ENCODE data around the gene DLG2.

Gene DLG2

DNA sequence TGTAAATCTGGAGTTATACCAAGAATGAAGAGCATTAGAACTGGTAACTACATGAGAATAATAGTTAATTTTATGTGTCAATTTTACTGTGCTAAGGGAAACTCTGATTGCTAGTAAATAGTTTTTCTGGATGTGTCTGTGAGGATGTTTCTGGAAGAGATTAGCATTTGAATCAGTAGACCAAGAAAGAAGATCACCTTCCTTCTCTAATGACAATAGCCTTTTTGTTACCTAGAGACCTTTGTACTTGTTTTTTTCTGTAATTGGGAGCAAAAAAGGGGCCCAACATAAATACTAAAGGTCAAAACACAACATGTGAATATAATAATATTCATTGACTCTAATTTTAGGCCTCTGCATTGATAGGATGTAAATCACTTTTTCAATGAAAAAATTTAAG, 100.6 kb downstream of the DLG2 start:
- DNase-seq (ENCODE audit: low spot score) = no peak
- TF ChIP-seq, protein P1, sequence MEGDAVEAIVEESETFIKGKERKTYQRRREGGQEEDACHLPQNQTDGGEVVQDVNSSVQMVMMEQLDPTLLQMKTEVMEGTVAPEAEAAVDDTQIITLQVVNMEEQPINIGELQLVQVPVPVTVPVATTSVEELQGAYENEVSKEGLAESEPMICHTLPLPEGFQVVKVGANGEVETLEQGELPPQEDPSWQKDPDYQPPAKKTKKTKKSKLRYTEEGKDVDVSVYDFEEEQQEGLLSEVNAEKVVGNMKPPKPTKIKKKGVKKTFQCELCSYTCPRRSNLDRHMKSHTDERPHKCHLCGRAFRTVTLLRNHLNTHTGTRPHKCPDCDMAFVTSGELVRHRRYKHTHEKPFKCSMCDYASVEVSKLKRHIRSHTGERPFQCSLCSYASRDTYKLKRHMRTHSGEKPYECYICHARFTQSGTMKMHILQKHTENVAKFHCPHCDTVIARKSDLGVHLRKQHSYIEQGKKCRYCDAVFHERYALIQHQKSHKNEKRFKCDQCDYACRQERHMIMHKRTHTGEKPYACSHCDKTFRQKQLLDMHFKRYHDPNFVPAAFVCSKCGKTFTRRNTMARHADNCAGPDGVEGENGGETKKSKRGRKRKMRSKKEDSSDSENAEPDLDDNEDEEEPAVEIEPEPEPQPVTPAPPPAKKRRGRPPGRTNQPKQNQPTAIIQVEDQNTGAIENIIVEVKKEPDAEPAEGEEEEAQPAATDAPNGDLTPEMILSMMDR (IDR thresholded peaks at IDR 0.05; ENCODE audit: borderline replicate concordance, control extremely low read depth, extremely low read depth, insufficient read depth, missing control alignments) = no peak
- in situ Hi-C loops (cut with MboI; ENCODE audit: low sequenced_read_pairs, unreplicated experiment) = no loop called here

DNA sequence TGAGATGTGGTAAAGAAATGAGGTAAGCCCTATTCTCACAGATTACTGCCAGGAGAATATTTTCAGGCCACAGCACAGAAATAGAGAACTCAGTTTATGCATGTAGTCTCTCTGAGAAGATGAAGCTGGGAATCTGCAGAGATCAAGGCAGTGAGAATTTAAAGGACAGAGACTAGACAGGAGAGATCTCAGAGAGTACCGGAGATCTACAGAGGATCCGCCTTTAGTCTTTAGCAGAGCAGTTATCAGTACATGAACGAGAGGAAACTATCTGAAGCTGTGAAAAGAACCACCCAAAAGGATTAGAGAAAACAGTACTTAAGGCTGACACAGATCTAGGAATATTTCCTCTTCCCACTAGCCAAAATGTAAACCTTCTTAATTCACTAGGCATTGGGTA, 101.5 kb downstream of the DLG2 start:
- DNase-seq (ENCODE audit: low spot score) = no peak
- in situ Hi-C loops (cut with MboI; ENCODE audit: low sequenced_read_pairs, unreplicated experiment) = no loop called here
- TF ChIP-seq, protein P1 (IDR thresholded peaks at IDR 0.05; ENCODE audit: borderline replicate concordance, control extremely low read depth, extremely low read depth, insufficient read depth, missing control alignments) = no peak

DNA sequence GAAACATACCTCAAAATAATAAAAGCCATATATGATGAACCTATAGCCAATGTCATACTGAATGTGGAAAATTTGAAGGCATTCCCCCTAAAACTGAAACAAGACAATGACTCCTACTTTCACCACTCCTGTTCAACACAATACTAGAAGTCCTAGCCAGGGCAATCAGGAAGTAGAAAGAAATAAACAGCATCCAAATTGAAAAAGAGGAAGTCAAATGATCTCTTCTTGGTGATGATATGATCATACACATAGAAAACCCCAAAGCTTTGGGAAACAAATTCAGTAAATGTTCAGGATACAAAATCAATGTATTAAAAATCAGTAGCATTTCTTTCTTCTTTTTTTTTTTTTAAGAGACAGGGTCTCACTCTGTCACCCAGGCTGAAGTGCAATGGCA, 109.9 kb downstream of the DLG2 start:
- in situ Hi-C loops (cut with MboI; ENCODE audit: low sequenced_read_pairs, unreplicated experiment) = no loop called here

DNA sequence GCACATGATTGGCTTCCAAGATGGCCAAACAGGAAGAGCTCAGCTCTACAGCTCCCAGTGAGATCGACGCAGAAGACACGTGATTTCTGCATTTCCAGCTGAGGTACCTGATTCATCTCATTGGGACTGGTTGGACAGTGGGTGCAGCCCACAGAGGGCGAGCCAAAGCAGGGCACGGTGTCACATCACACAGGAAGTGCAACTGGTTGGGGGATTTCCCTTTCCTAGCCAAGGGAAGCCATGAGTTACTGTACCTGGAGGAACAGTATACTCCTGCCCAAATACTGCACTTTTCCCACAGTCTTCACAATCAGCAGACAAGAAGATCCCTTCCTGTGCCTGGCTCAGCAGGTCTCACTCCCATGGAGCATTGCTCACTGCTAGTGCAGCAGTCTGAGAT, 131.2 kb downstream of the DLG2 start:
- TF ChIP-seq, protein P1 (IDR thresholded peaks at IDR 0.05; ENCODE audit: borderline replicate concordance, control extremely low read depth, extremely low read depth, insufficient read depth, missing control alignments) = no peak
- DNase-seq (ENCODE audit: low spot score) = no peak
- in situ Hi-C loops (cut with MboI; ENCODE audit: low sequenced_read_pairs, unreplicated experiment) = no loop called here

More for the DNA sequence above, 109.9 kb downstream of the DLG2 start:
- TF ChIP-seq, protein P1 (IDR thresholded peaks at IDR 0.05; ENCODE audit: borderline replicate concordance, control extremely low read depth, extremely low read depth, insufficient read depth, missing control alignments) = no peak
- no peak for DNase-seq (ENCODE audit: low spot score)

DNA sequence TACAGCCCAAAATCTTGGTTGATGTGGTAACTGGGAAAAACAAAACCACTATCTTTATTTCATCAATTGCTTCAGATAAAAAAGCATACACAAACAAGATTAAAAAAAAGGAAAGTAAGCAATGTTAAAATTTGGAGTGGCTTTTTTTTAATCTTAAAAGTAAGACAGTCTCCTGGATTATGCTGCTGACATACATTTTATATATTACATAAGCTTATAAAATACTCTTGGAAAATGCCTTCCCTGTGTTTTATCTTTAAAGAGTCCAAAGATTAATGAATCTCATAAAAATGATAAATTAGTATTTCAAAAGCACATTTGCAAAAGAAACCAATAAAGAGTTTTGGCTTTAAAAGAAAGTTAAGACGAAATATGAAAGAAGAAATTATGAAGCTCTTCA, 132.7 kb downstream of the DLG2 start:
- no peak for DNase-seq (ENCODE audit: low spot score)
- in situ Hi-C loops (cut with MboI; ENCODE audit: low sequenced_read_pairs, unreplicated experiment) = no loop called here
- TF ChIP-seq, protein P1 (IDR thresholded peaks at IDR 0.05; ENCODE audit: borderline replicate concordance, control extremely low read depth, extremely low read depth, insufficient read depth, missing control alignments) = no peak

DNA sequence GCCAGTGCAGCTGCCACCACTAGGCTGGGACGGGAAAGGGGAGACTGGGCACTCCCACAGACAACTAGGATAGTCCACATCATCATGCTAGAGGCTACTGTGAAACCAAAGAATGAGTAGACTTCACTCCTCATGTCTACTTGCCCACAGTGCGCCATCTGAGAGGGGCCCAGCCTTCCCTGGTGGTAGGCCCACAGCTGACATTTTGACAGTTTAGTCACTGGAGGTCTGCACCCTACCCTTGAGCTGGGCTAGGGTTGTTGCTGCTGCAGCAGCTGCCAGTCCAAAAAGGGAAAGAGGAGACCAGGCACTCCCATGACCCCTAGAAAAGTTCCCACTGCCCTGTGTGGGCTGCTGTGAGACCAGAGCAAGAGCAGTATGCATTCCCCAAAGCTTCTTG, 141.2 kb downstream of the DLG2 start:
- DNase-seq (ENCODE audit: low spot score) = no peak
- TF ChIP-seq, protein P1 (IDR thresholded peaks at IDR 0.05; ENCODE audit: borderline replicate concordance, control extremely low read depth, extremely low read depth, insufficient read depth, missing control alignments) = no peak
- in situ Hi-C loops (cut with MboI; ENCODE audit: low sequenced_read_pairs, unreplicated experiment) = no loop called here

DNA sequence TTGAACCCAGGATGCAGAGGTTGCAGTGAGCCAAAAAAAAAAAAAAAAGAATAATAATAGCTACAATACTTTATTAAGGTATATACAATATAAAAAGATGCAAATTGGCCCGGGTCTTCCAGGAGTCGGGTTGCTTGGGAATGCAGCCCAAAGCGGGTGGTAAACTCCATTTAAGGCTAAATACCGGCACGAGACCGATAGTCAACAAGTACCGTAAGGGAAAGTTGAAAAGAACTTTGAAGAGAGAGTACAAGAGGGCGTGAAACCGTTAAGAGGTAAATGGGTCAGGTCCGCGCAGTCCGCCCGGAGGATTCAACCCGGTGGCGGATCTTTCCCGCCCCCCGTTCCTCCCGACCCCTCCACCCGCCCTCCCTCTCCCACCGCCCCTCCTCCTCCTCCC, 143.3 kb downstream of the DLG2 start:
- in situ Hi-C loops (cut with MboI; ENCODE audit: low sequenced_read_pairs, unreplicated experiment) = no loop called here
- DNase-seq (ENCODE audit: low spot score) = no peak
- TF ChIP-seq, protein P1 (IDR thresholded peaks at IDR 0.05; ENCODE audit: borderline replicate concordance, control extremely low read depth, extremely low read depth, insufficient read depth, missing control alignments) = no peak
